SJCRH30 (cell line): ENCODE measurements around the gene GPR176. TPM values are rescaled to one million over a fixed set of nuclear protein-coding genes. Genes with fewer than 3 reads are reported as not detected.
"Not testable (repeated sequence)": the region's sequence is repeated elsewhere in the genome, so short reads cannot be mapped to it uniquely, and the experiment has no call there.

ENCODE experiments used
- DNase-seq, 2 experiments: peaks; one replicate each; pipeline ENCODE4 v3.0.0-alpha.2; 2015 to 2020
- H3K27ac ChIP-seq: fragments of 250-450 bp; sonication (Bioruptor Pico); 2 replicates; pipeline ENCODE4 v1.5.1; 2020; ENCODE audit warnings: mild to moderate bottlenecking, moderate library complexity
- H3K27me3 ChIP-seq: fragments of 250-450 bp; sonication (Bioruptor Pico); 2 replicates; pipeline ENCODE4 v1.5.1; 2020; ENCODE audit warnings: mild to moderate bottlenecking, moderate library complexity
- H3K36me3 ChIP-seq: fragments of 250-450 bp; sonication (Bioruptor Pico); 2 replicates; pipeline ENCODE4 v1.5.1; 2020; ENCODE audit warnings: mild to moderate bottlenecking, moderate library complexity
- H3K4me1 ChIP-seq: fragments of 250-450 bp; sonication (Bioruptor Pico); 2 replicates; pipeline ENCODE4 v1.5.1; 2020; ENCODE audit warnings: mild to moderate bottlenecking, moderate library complexity
- H3K4me3 ChIP-seq: fragments of 250-450 bp; sonication (Bioruptor Pico); 2 replicates; pipeline ENCODE4 v1.5.1; 2020; ENCODE audit warnings: mild to moderate bottlenecking, moderate library complexity
- H3K9me3 ChIP-seq: fragments of 250-450 bp; sonication (Bioruptor Pico); replicated peaks from 2 replicates; pipeline ENCODE4 v1.5.1; 2020; ENCODE audit warnings: mild to moderate bottlenecking, moderate library complexity
- total RNA-seq: library from RNA; depleted of rRNA; stranded (reverse); fragments of >200 nt; shearing (Covaris generic); gene quantifications from 2 replicates; pipeline ENCODE4 v1.2.3, GENCODE V29; 2014

GPR176 gene
- total RNA-seq, 1 experiment from 2014 or later, result 16.1 TPM

- no peak overlapping the region for H3K4me3 ChIP-seq
- H3K27me3 ChIP-seq, result no peaks in the 10 kb centered on the region
- no peak overlapping the region for H3K27ac ChIP-seq
- no peak for DNase-seq
- no peaks in the 10 kb centered on the region for H3K36me3 ChIP-seq
- H3K4me1 ChIP-seq, result no peaks in the 10 kb centered on the region
- H3K9me3 ChIP-seq, result peaks cover 4% of the 10 kb centered on the region; the same call in 1 of the 2 replicates
Observed at GRCh38 chr15:39843565-39843964, 76.5 kb downstream of the GPR176 start.

GRCh38 chr15:39837454-39837853 is 82.6 kb downstream of the GPR176 start:
- Histone ChIP-seq H3K27me3 (no peaks in the 10 kb centered on the region), H3K9me3 (peaks cover 8% of the 10 kb centered on the region), H3K36me3 (no peaks in the 10 kb centered on the region), H3K4me3 (no peak overlapping the region), H3K27ac (no peak overlapping the region), H3K4me1 (no peaks in the 10 kb centered on the region)
- no peak for DNase-seq

- H3K4me1 ChIP-seq, result no peaks in the 10 kb centered on the region
- DNase-seq, result no peak
- no peaks in the 10 kb centered on the region for H3K27me3 ChIP-seq
- no peak overlapping the region for H3K27ac ChIP-seq
- peaks cover 8% of the 10 kb centered on the region for H3K9me3 ChIP-seq
- no peak overlapping the region for H3K4me3 ChIP-seq
- no peaks in the 10 kb centered on the region for H3K36me3 ChIP-seq
Observed at GRCh38 chr15:39835550-39835949, 84.5 kb downstream of the GPR176 start.

GRCh38 chr15:39834256-39834655 is 85.8 kb downstream of the GPR176 start:
- no peak for DNase-seq
- H3K4me3 ChIP-seq, result no peak overlapping the region
- no peaks in the 10 kb centered on the region for H3K36me3 ChIP-seq
- no peaks in the 10 kb centered on the region for H3K4me1 ChIP-seq
- no peak overlapping the region for H3K27ac ChIP-seq
- H3K9me3 ChIP-seq, result peaks cover 4% of the 10 kb centered on the region
- no peaks in the 10 kb centered on the region for H3K27me3 ChIP-seq

- Histone ChIP-seq H3K4me1 (peaks cover 1% of the 10 kb centered on the region; the same call in 1 of the 2 replicates), H3K36me3 (no peaks in the 10 kb centered on the region), H3K27me3 (no peaks in the 10 kb centered on the region), H3K9me3 (peaks cover 3% of the 10 kb centered on the region; the same call in 1 of the 2 replicates), H3K4me3 (no peak overlapping the region), H3K27ac (no peak overlapping the region)
- no peak for DNase-seq
Observed at GRCh38 chr15:39833515-39833981, 86.5 kb downstream of the GPR176 start.

- no peak overlapping the region for H3K27ac ChIP-seq
- no peak for DNase-seq
- no peaks in the 10 kb centered on the region for H3K36me3 ChIP-seq
- peaks cover 7% of the 10 kb centered on the region; the same call in 1 of the 2 replicates for H3K4me1 ChIP-seq
- H3K4me3 ChIP-seq, result no peak overlapping the region
- no peaks in the 10 kb centered on the region for H3K27me3 ChIP-seq
- H3K9me3 ChIP-seq, result no peaks in the 10 kb centered on the region
Observed at GRCh38 chr15:39830166-39830565, 89.9 kb downstream of the GPR176 start.

- Histone ChIP-seq H3K27me3 (no peaks in the 10 kb centered on the region), H3K4me3 (no peak overlapping the region), H3K36me3 (no peaks in the 10 kb centered on the region), H3K4me1 (peaks cover 7% of the 10 kb centered on the region; the same call in 1 of the 2 replicates), H3K27ac (no peak overlapping the region), H3K9me3 (no peaks in the 10 kb centered on the region)
- peak; percentile 74 to 86 for DNase-seq
Observed at GRCh38 chr15:39828374-39828931, 91.6 kb downstream of the GPR176 start.

- H3K36me3 ChIP-seq, result no peaks in the 10 kb centered on the region
- H3K4me1 ChIP-seq, result peaks cover 7% of the 10 kb centered on the region; the same call in 1 of the 2 replicates
- H3K27me3 ChIP-seq, result no peaks in the 10 kb centered on the region
- DNase-seq, result no peak
- no peaks in the 10 kb centered on the region for H3K9me3 ChIP-seq
- no peak overlapping the region for H3K27ac ChIP-seq
- H3K4me3 ChIP-seq, result no peak overlapping the region
Observed at GRCh38 chr15:39826975-39827374, 93.1 kb downstream of the GPR176 start.

- no peak overlapping the region for H3K27ac ChIP-seq
- H3K4me3 ChIP-seq, result no peak overlapping the region
- no peaks in the 10 kb centered on the region for H3K9me3 ChIP-seq
- no peak for DNase-seq
- peaks cover 6% of the 10 kb centered on the region; the same call in 1 of the 2 replicates for H3K4me1 ChIP-seq
- H3K36me3 ChIP-seq, result no peaks in the 10 kb centered on the region
- no peaks in the 10 kb centered on the region for H3K27me3 ChIP-seq
Observed at GRCh38 chr15:39823634-39824033, 96.4 kb downstream of the GPR176 start.

GRCh38 chr15:39820050-39820602 is 99.9 kb downstream of the GPR176 start:
- Histone ChIP-seq H3K27me3 (no peaks in the 10 kb centered on the region), H3K27ac (no peak overlapping the region), H3K36me3 (no peaks in the 10 kb centered on the region), H3K4me3 (no peak overlapping the region), H3K4me1 (no peaks in the 10 kb centered on the region), H3K9me3 (no peaks in the 10 kb centered on the region)
- DNase-seq, result no peak

- Histone ChIP-seq H3K4me3 (no peak overlapping the region), H3K9me3 (no peaks in the 10 kb centered on the region), H3K36me3 (no peaks in the 10 kb centered on the region), H3K27me3 (no peaks in the 10 kb centered on the region), H3K27ac (no peak overlapping the region), H3K4me1 (no peaks in the 10 kb centered on the region)
- DNase-seq, result no peak
Observed at GRCh38 chr15:39819533-39819932, 100.5 kb downstream of the GPR176 start.

- no peak overlapping the region for H3K4me3 ChIP-seq
- no peaks in the 10 kb centered on the region for H3K27me3 ChIP-seq
- H3K9me3 ChIP-seq, result no peaks in the 10 kb centered on the region
- H3K36me3 ChIP-seq, result no peaks in the 10 kb centered on the region
- H3K27ac ChIP-seq, result no peak overlapping the region
- no peak for DNase-seq
- H3K4me1 ChIP-seq, result no peaks in the 10 kb centered on the region
Observed at GRCh38 chr15:39817892-39818291, 102.2 kb downstream of the GPR176 start.

- Histone ChIP-seq H3K4me1 (no peaks in the 10 kb centered on the region), H3K9me3 (no peaks in the 10 kb centered on the region), H3K27ac (no peak overlapping the region), H3K27me3 (no peaks in the 10 kb centered on the region), H3K4me3 (no peak overlapping the region), H3K36me3 (no peaks in the 10 kb centered on the region)
- no peak for DNase-seq
Observed at GRCh38 chr15:39814489-39814888, 105.6 kb downstream of the GPR176 start.

- not testable (repeated sequence) for H3K4me1 ChIP-seq, H3K27me3 ChIP-seq, DNase-seq, H3K27ac ChIP-seq, H3K9me3 ChIP-seq, H3K36me3 ChIP-seq, H3K4me3 ChIP-seq
Observed at GRCh38 chr15:39812651-39813050, 107.4 kb downstream of the GPR176 start.

- no peaks in the 10 kb centered on the region for H3K4me1 ChIP-seq
- no peaks in the 10 kb centered on the region for H3K27me3 ChIP-seq
- H3K27ac ChIP-seq, result no peak overlapping the region
- H3K9me3 ChIP-seq, result no peaks in the 10 kb centered on the region
- H3K36me3 ChIP-seq, result no peaks in the 10 kb centered on the region
- H3K4me3 ChIP-seq, result no peak overlapping the region
- no peak for DNase-seq
Observed at GRCh38 chr15:39808909-39809308, 111.2 kb downstream of the GPR176 start.

GRCh38 chr15:39807791-39808190 is 112.3 kb downstream of the GPR176 start:
- H3K36me3 ChIP-seq, result no peaks in the 10 kb centered on the region
- H3K27me3 ChIP-seq, result no peaks in the 10 kb centered on the region
- H3K4me3 ChIP-seq, result no peak overlapping the region
- H3K27ac ChIP-seq, result no peak overlapping the region
- no peaks in the 10 kb centered on the region for H3K4me1 ChIP-seq
- H3K9me3 ChIP-seq, result no peaks in the 10 kb centered on the region
- no peak for DNase-seq
